ENCODE data around the gene UTP25. TPM values are rescaled to one million over a fixed set of nuclear protein-coding genes. Genes with fewer than 3 reads are reported as not detected.
A peak's percentile ranks its signal among the peaks of the same experiment; 100 is the strongest.

Gene UTP25
- total RNA-seq, 1 experiment from 2014 or later: 9.5 TPM

DNA sequence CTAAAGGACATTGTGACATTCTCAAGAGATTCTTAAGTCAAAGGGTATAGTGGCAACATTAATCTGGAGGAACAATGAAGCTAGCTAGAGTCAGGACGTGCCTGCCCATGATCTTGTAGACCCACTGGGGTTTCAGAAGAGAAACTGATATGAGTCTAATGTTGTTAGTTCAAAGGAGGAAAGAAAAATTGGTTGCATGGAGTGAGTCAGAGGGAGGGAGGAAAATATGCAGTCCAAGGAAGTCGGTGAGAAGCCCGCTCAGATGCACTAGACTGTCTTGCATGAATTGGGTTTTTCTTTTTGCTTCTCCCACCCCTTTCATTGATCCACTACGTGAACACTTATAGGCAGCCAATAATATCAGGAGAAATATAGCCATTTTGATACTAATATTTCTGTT lies 56.5 kb downstream of the UTP25 start:
- Mint-ChIP-seq H3K27me3 (ENCODE audit: insufficient read depth, unreplicated experiment) (peaks cover 11% of the 10 kb centered on the region), H3K27ac (ENCODE audit: unreplicated experiment) (no peak overlapping the region), H3K9me3 (ENCODE audit: unreplicated experiment) (no peaks in the 10 kb centered on the region), H3K4me1 (ENCODE audit: low read depth, unreplicated experiment) (peaks cover 7% of the 10 kb centered on the region), H3K36me3 (ENCODE audit: insufficient read depth, unreplicated experiment) (no peaks in the 10 kb centered on the region), H3K4me3 (ENCODE audit: unreplicated experiment) (no peak overlapping the region)
- no peaks in the 10 kb centered on the region for H3K36me3 ChIP-seq (ENCODE audit: control insufficient read depth, insufficient read depth, low read length)
- DNase-seq: no peak
- POLR2A ChIA-PET: no interaction called here
- intact Hi-C loops (cut with micrococcal nuclease; ENCODE audit: unreplicated experiment): no loop called here
- H3K4me3 ChIP-seq (ENCODE audit: low read depth, low read length): no peak overlapping the region
- CTCF ChIA-PET: no interaction called here
- H3K27me3 ChIP-seq (replicated peaks; ENCODE audit: control insufficient read depth, insufficient read depth, low read length): no peaks in the 10 kb centered on the region
- no peaks in the 10 kb centered on the region for H3K9me3 ChIP-seq
- BruUV-seq (replicated peaks): no TSS peak
- TF ChIP-seq, protein P1, sequence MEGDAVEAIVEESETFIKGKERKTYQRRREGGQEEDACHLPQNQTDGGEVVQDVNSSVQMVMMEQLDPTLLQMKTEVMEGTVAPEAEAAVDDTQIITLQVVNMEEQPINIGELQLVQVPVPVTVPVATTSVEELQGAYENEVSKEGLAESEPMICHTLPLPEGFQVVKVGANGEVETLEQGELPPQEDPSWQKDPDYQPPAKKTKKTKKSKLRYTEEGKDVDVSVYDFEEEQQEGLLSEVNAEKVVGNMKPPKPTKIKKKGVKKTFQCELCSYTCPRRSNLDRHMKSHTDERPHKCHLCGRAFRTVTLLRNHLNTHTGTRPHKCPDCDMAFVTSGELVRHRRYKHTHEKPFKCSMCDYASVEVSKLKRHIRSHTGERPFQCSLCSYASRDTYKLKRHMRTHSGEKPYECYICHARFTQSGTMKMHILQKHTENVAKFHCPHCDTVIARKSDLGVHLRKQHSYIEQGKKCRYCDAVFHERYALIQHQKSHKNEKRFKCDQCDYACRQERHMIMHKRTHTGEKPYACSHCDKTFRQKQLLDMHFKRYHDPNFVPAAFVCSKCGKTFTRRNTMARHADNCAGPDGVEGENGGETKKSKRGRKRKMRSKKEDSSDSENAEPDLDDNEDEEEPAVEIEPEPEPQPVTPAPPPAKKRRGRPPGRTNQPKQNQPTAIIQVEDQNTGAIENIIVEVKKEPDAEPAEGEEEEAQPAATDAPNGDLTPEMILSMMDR (IDR thresholded peaks at IDR 0.05; ENCODE audit: insufficient read depth in 1 of 2, low read depth in 1 of 2, low read length in 1 of 2, severe bottlenecking in 1 of 2, unreplicated experiment in 1 of 2): no peak
- peaks cover 4% of the 10 kb centered on the region; the same call in 1 of the 2 replicates for H3K4me1 ChIP-seq

DNA sequence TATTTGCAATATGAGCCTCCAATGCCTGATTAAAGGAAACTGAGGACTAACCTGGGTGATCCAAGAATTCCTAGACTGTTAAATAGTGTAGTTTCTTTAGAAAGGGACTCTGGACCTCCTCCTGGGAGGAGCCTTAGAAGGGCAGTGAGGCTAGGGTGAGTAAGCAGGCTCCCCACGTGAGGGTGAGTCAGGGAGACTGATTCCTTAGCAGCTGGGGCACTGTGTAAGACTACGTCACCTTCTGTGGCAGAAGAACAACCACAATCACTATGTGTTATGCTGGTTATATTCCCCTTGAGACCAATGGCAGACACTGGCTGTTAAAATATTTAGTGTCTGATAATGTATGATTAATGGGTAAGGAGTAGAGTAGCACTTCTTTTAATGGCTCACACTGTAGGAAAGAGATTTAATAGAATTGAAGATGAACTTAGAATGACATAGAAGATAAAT lies 56.9 kb downstream of the UTP25 start:
- intact Hi-C loops (cut with micrococcal nuclease; ENCODE audit: unreplicated experiment): no loop called here
- Mint-ChIP-seq H3K4me3 (ENCODE audit: unreplicated experiment) (no peak overlapping the region), H3K9me3 (ENCODE audit: unreplicated experiment) (no peaks in the 10 kb centered on the region), H3K36me3 (ENCODE audit: insufficient read depth, unreplicated experiment) (no peaks in the 10 kb centered on the region), H3K27ac (ENCODE audit: unreplicated experiment) (no peak overlapping the region), H3K4me1 (ENCODE audit: low read depth, unreplicated experiment) (peaks cover 7% of the 10 kb centered on the region), H3K27me3 (ENCODE audit: insufficient read depth, unreplicated experiment) (peaks cover 11% of the 10 kb centered on the region)
- Histone ChIP-seq H3K4me3 (ENCODE audit: low read depth, low read length) (no peak overlapping the region), H3K4me1 (peaks cover 4% of the 10 kb centered on the region; the same call in 1 of the 2 replicates), H3K36me3 (ENCODE audit: control insufficient read depth, insufficient read depth, low read length) (no peaks in the 10 kb centered on the region), H3K27me3 (replicated peaks; ENCODE audit: control insufficient read depth, insufficient read depth, low read length) (no peaks in the 10 kb centered on the region), H3K9me3 (no peaks in the 10 kb centered on the region)
- CTCF ChIA-PET: no interaction called here
- TF ChIP-seq, protein P1 (IDR thresholded peaks at IDR 0.05; ENCODE audit: insufficient read depth in 1 of 2, low read depth in 1 of 2, low read length in 1 of 2, severe bottlenecking in 1 of 2, unreplicated experiment in 1 of 2): no peak
- BruUV-seq (replicated peaks): no TSS peak
- POLR2A ChIA-PET: no interaction called here
- DNase-seq: peak; percentile 26 to 66

DNA sequence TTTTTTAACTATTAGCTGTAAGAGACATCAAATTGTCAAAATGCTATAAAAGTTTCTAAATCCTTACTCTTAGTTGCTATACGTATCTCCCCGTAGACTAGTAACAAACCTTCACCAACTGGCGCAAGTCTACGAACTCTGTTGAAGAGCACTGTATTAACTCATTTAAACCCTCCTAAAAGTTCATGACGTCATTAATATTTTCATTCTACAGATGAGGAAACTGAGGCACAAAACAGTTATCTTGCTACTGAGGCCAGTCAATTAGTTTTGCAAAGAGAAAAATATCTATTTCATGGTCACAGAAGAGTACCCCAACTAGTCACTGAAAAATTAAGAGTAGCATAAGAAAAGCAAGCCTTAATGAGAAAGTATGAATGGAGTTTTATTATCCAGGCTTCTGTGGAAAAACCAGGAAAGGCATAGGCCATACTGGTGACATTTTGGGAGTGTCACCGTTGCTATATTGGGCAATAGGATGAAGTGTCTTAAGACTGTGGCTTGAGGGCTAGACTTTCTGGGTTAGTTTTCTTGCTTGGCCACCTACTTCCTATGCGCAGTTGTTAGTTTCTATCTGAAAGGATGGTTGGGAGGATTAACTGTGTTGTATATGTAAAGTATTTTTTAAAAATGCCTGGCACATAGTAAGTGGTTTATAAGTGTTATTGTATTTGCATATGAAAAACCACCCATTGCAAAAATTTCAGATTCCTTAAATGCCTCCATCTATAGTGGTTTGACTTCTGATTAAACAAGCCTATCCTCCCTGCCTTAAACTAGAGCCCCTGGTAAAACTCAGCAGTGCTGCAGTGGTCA lies 57.8 kb downstream of the UTP25 start:
- BruUV-seq (replicated peaks): no TSS peak
- H3K9me3 ChIP-seq: no peaks in the 10 kb centered on the region
- H3K9me3 Mint-ChIP-seq (ENCODE audit: unreplicated experiment): no peaks in the 10 kb centered on the region

More for the DNA sequence above, 57.8 kb downstream of the UTP25 start:
- Histone ChIP-seq H3K4me3 (ENCODE audit: low read depth, low read length) (no peak overlapping the region), H3K36me3 (ENCODE audit: control insufficient read depth, insufficient read depth, low read length) (no peaks in the 10 kb centered on the region), H3K4me1 (peaks cover 4% of the 10 kb centered on the region; the same call in 1 of the 2 replicates), H3K27me3 (replicated peaks; ENCODE audit: control insufficient read depth, insufficient read depth, low read length) (no peaks in the 10 kb centered on the region)
- Mint-ChIP-seq H3K36me3 (ENCODE audit: insufficient read depth, unreplicated experiment) (no peaks in the 10 kb centered on the region), H3K27ac (ENCODE audit: unreplicated experiment) (no peak overlapping the region), H3K4me3 (ENCODE audit: unreplicated experiment) (no peak overlapping the region), H3K4me1 (ENCODE audit: low read depth, unreplicated experiment) (peaks cover 7% of the 10 kb centered on the region), H3K27me3 (ENCODE audit: insufficient read depth, unreplicated experiment) (peaks cover 7% of the 10 kb centered on the region)
- DNase-seq: no peak
- TF ChIP-seq, protein P1 (IDR thresholded peaks at IDR 0.05; ENCODE audit: insufficient read depth in 1 of 2, low read depth in 1 of 2, low read length in 1 of 2, severe bottlenecking in 1 of 2, unreplicated experiment in 1 of 2): no peak
- CTCF ChIA-PET: no interaction called here
- POLR2A ChIA-PET: no interaction called here
- intact Hi-C loops (cut with micrococcal nuclease; ENCODE audit: unreplicated experiment): no loop called here
